ENCODE data around the gene DHX36. TPM values are rescaled to one million over a fixed set of nuclear protein-coding genes. Genes with fewer than 3 reads are reported as not detected.

The DHX36 gene
- total and polyA plus RNA-seq, 4 donors = 10.6 to 33.6 (median 23.1) TPM

- Histone ChIP-seq H3K27me3 (ENCODE audit: control insufficient read depth in 4 of 4, insufficient read depth in 4 of 4, low read length in 3 of 4) (no peaks in the 10 kb centered on the region), H3K36me3 (ENCODE audit: control insufficient read depth in 4 of 4, insufficient read depth in 3 of 4, low read depth in 1 of 4, low read length in 3 of 4) (peaks cover 4 to 26% (median 10%) of the 10 kb centered on the region in 4 donors), H3K9me3 (ENCODE audit: control insufficient read depth in 4 of 4, low read length in 3 of 4) (no peaks in the 10 kb centered on the region), H3K9ac (ENCODE audit: low read depth in 1 of 2, low read length in 2 of 2) (no peak overlapping the region), H3K4me3 (ENCODE audit: low read depth in 1 of 3, low read length in 3 of 3) (no peak overlapping the region), H3K27ac (ENCODE audit: low read depth in 1 of 2, low read length in 2 of 2) (no peak overlapping the region), H3K4me1 (ENCODE audit: control insufficient read depth in 4 of 4, insufficient read depth in 4 of 4, low read length in 3 of 4) (peaks cover 0 to 4% (median under 1%) of the 10 kb centered on the region in 4 donors)
- TF ChIP-seq MAX (IDR thresholded peaks at IDR 0.05) (no peak), GABPA (IDR thresholded peaks at IDR 0.05 in 1 of 2, conservative IDR thresholded peaks at IDR 0.05 in 1 of 2) (no peak), NR2F2 (IDR thresholded peaks at IDR 0.05) (no peak), YY1 (IDR thresholded peaks at IDR 0.05) (no peak), HNF4A (conservative IDR thresholded peaks at IDR 0.05) (no peak), RAD21 (IDR thresholded peaks at IDR 0.05) (no peak), FOXA2 (IDR thresholded peaks at IDR 0.05) (no peak), FOXA1 (IDR thresholded peaks at IDR 0.05) (no peak), REST (IDR thresholded peaks at IDR 0.05) (no peak), RXRA (IDR thresholded peaks at IDR 0.05) (no peak)
- TF ChIP-seq, protein P1, sequence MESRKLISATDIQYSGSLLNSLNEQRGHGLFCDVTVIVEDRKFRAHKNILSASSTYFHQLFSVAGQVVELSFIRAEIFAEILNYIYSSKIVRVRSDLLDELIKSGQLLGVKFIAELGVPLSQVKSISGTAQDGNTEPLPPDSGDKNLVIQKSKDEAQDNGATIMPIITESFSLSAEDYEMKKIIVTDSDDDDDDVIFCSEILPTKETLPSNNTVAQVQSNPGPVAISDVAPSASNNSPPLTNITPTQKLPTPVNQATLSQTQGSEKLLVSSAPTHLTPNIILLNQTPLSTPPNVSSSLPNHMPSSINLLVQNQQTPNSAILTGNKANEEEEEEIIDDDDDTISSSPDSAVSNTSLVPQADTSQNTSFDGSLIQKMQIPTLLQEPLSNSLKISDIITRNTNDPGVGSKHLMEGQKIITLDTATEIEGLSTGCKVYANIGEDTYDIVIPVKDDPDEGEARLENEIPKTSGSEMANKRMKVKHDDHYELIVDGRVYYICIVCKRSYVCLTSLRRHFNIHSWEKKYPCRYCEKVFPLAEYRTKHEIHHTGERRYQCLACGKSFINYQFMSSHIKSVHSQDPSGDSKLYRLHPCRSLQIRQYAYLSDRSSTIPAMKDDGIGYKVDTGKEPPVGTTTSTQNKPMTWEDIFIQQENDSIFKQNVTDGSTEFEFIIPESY (IDR thresholded peaks at IDR 0.05) = no peak
- no peak for DNase-seq (ENCODE audit: low spot score)
Measured at GRCh38 chr3:154224866-154225265, 99.4 kb downstream of the DHX36 start.

DNA sequence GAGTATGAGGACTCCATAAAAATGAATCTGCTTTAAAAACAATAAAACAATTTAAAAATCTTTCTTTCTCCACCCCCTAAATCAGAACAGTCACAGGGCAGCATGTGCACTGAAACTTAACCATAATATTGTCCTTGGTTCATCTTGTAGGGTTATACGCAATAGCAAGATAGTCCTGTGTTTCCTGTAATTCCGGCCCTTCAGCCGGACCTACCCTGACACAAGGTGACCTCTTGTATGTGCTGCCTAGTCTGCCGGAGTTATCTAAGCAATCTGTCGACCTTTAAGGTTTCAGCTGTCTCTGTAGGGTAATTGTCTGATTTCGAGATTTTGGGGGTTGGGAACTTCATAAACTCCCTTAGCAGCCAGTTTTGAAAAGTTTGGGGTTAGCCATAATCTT lies 99.9 kb downstream of the DHX36 start:
- no peak overlapping the region for H3K4me3 ChIP-seq (ENCODE audit: low read depth in 1 of 3, low read length in 3 of 3)
- WGBS = 68% methylated on average over 6 of the region's 6 CpGs
- H3K27ac ChIP-seq (ENCODE audit: low read depth in 1 of 2, low read length in 2 of 2) = no peak overlapping the region
- DNase-seq (ENCODE audit: low spot score) = no peak
- H3K9me3 ChIP-seq (ENCODE audit: control insufficient read depth in 4 of 4, low read length in 3 of 4) = no peaks in the 10 kb centered on the region
- TF ChIP-seq, protein P1 (IDR thresholded peaks at IDR 0.05) = no peak
- no peak for TF ChIP-seq YY1 (IDR thresholded peaks at IDR 0.05)
- no peak for TF ChIP-seq CTCF (IDR thresholded peaks at IDR 0.05; ENCODE audit: low read depth, low read length, missing input control)
- no peak for TF ChIP-seq GABPA (IDR thresholded peaks at IDR 0.05 in 1 of 2, conservative IDR thresholded peaks at IDR 0.05 in 1 of 2)
- TF ChIP-seq, protein P2, sequence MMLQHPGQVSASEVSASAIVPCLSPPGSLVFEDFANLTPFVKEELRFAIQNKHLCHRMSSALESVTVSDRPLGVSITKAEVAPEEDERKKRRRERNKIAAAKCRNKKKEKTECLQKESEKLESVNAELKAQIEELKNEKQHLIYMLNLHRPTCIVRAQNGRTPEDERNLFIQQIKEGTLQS (IDR thresholded peaks at IDR 0.05) = no peak
- TF ChIP-seq MAX (IDR thresholded peaks at IDR 0.05) = no peak
- no peak for TF ChIP-seq EGR1 (IDR thresholded peaks at IDR 0.05; ENCODE audit: low read depth in 2 of 2)
- no peak for TF ChIP-seq FOXA2 (IDR thresholded peaks at IDR 0.05)
- no peak for TF ChIP-seq RAD21 (IDR thresholded peaks at IDR 0.05)
- no peak for TF ChIP-seq REST (IDR thresholded peaks at IDR 0.05)
- TF ChIP-seq TAF1 (conservative IDR thresholded peaks at IDR 0.05) = no peak
- TF ChIP-seq HNF4G (IDR thresholded peaks at IDR 0.05) = no peak
- no peak for TF ChIP-seq SP1 (IDR thresholded peaks at IDR 0.05)
- no peak for TF ChIP-seq RXRA (IDR thresholded peaks at IDR 0.05)
- no peak for TF ChIP-seq HNF4A (conservative IDR thresholded peaks at IDR 0.05)
- no peak for TF ChIP-seq JUND (IDR thresholded peaks at IDR 0.05)
- no peak for TF ChIP-seq NR2F2 (IDR thresholded peaks at IDR 0.05)
- TF ChIP-seq FOXA1 (IDR thresholded peaks at IDR 0.05) = no peak
- peaks cover 4 to 22% (median 10%) of the 10 kb centered on the region in 4 donors for H3K36me3 ChIP-seq (ENCODE audit: control insufficient read depth in 4 of 4, insufficient read depth in 3 of 4, low read depth in 1 of 4, low read length in 3 of 4)
- H3K4me1 ChIP-seq (ENCODE audit: control insufficient read depth in 4 of 4, insufficient read depth in 4 of 4, low read length in 3 of 4) = peaks cover 0 to 4% (median under 1%) of the 10 kb centered on the region in 4 donors
- H3K9ac ChIP-seq (ENCODE audit: low read depth in 1 of 2, low read length in 2 of 2) = no peak overlapping the region
- no peaks in the 10 kb centered on the region for H3K27me3 ChIP-seq (ENCODE audit: control insufficient read depth in 4 of 4, insufficient read depth in 4 of 4, low read length in 3 of 4)

Measured in liver (tissue), 9 donors.